ENCODE measurements around the gene SGTB.

SGTB gene

DNA sequence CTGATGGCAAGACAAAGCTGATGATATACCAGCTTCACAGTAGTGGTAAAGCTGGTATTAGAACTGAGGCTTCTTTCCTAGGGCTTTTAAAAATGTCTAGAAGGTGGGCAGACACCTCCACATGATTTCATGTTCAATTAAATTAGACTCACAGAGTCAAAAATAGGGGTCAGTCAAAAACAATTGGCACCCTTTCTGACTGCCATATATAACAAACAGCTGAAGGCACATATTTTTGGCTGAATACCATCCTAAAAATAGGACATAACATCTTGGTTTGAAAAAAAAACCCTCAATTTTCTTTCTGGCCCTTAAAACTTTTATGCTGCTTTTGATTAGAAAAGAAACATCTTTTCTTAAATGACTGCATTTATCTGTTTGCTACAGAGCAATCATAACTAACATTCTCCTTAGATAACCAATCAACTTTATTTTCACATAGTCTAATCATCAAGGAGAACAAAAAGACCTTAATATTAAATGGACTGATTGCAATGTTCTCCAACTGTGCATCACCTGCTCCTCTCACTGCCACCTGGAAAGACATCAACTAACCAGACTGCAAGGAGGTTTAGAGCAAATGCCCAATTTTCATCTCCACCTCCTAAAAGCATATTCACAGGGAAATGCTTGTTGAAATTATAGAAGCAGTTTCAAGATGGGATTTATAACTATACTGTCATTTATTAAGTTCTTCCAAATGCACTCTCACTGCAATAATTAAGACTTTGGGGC is 3.2 kb downstream of the SGTB start:
- TF ChIP-seq, protein P1, sequence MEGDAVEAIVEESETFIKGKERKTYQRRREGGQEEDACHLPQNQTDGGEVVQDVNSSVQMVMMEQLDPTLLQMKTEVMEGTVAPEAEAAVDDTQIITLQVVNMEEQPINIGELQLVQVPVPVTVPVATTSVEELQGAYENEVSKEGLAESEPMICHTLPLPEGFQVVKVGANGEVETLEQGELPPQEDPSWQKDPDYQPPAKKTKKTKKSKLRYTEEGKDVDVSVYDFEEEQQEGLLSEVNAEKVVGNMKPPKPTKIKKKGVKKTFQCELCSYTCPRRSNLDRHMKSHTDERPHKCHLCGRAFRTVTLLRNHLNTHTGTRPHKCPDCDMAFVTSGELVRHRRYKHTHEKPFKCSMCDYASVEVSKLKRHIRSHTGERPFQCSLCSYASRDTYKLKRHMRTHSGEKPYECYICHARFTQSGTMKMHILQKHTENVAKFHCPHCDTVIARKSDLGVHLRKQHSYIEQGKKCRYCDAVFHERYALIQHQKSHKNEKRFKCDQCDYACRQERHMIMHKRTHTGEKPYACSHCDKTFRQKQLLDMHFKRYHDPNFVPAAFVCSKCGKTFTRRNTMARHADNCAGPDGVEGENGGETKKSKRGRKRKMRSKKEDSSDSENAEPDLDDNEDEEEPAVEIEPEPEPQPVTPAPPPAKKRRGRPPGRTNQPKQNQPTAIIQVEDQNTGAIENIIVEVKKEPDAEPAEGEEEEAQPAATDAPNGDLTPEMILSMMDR (IDR thresholded peaks at IDR 0.05; ENCODE audit: low read depth, low read length): no peak
- DNase-seq (ENCODE audit: extremely low read depth, low read depth): no peak

DNA sequence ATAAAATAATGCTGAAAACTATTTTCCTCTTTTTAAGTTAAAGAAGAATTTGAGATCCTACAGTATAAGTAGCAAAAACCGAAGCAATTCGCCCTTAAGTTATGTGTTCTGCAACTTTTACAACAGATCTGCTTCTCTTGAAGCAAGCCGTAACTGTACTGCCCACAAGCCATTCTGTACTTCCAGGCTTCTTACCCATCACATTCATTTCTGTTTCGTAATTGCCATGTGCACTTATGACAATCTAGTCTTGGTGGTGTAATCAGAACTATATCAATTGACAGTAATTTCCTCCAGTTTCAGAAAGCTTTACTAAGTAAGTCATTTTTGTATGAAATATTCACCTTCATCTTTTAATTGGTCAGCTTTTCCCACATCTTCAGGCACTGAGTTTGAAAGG is 13.8 kb downstream of the SGTB start:
- no peak for DNase-seq (ENCODE audit: extremely low read depth, low read depth)
- TF ChIP-seq, protein P1 (IDR thresholded peaks at IDR 0.05; ENCODE audit: low read depth, low read length): no peak

DNA sequence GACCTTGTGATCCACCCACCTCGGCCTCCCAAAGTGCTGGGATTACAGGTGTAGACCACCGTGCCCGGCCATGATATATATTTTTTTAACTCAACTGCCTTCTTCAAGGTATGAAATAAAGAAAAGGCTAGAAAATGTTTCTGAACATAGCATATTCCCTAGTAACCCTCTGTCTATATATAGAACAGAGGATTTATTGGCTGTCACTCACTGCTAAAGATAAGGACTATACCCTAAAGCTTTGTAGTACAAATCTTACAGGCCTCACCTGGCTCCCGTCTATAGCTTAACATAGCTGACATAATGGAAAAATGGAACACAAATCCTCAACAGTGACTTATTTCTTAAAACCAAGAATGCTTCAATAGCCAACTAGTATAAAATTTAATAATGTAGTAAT is 14.2 kb downstream of the SGTB start:
- DNase-seq (ENCODE audit: extremely low read depth, low read depth): no peak
- TF ChIP-seq, protein P1 (IDR thresholded peaks at IDR 0.05; ENCODE audit: low read depth, low read length): no peak

DNA sequence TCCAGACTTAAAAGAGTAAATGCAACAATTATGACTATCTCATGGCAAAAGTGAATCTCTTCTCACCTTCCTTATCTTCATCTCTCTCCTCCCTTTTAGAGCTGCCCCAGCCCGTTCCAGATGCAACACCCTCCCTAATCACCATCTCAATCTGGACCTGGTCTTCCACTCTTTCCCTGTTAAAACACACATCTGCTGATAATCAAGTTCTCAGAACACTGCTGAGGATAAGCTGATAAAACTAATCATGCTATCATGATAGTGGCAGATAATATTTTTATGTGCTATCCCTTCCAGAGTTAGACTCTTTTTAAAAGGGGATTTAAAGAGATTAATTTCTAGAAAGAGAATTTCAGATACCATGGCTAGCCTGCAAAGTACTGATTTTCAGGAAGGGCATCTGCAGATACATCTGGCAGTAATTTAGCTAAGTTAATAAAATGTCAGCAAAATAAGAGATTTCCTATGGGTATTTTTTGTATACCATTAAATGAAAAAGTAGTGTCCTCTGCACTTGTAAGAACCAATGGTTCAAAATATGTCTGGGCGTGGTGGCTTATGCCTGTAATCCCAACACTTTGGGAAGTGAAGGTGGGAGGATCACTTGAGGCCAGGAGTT is 17.2 kb downstream of the SGTB start:
- TF ChIP-seq, protein P1 (IDR thresholded peaks at IDR 0.05; ENCODE audit: low read depth, low read length): no peak
- no peak for DNase-seq (ENCODE audit: extremely low read depth, low read depth)

DNA sequence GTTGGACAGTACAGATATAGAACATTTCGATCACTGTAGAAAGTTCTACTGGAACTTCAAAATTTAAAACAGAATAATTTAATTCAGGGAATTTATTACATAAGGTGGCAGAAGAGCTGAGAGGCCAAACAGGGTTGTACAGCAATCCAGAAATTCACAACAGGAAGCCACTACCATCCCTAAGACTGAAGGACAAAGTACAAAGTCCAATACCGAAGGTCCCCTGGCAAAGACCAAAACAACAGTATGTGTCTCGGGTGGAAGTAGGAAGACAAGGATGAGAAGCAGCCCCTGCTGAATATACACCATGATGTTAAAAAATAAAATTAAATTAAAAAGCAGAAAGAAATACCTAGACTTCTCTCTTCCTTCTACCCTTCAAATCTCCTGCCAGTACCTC is 19.9 kb downstream of the SGTB start:
- no peak for DNase-seq (ENCODE audit: extremely low read depth, low read depth)
- TF ChIP-seq, protein P1 (IDR thresholded peaks at IDR 0.05; ENCODE audit: low read depth, low read length): no peak

DNA sequence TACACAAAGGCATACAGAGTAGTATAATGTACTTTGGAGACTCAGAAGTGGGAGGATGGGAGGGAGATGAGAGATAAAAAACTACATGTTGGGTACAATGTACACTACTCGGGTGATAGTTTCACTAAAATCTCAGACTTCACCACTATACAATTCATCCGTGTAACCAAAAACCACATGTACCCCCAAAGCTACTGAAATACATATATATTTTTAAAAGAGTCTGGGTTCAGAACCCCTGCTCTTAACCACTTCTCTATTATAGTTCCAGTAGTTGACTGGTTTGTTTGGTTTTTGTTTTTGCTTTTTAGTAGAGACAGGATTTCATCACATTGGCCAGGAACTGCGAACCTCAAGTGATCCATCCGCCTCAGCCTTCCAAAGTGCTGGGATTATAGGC is 22.6 kb downstream of the SGTB start:
- TF ChIP-seq, protein P1 (IDR thresholded peaks at IDR 0.05; ENCODE audit: low read depth, low read length): no peak
- DNase-seq (ENCODE audit: extremely low read depth, low read depth): no peak

DNA sequence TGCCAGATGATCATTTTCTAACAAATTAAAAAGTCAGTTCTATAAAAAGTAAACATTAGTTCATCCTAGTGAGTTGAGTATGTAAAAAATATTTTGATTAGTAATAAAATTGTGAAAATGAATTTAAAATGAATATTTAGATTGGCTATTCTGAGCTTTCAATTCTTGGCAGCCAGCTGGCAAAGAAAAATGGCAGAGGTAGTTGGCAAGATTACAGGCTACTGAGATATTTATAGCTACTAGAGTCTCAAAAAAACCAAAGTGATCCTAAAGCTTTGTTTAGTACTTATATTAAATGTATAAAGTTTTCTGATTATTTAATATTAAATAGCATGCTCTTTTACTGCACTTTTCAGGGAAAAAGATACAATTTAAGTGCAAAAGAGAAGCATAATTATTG is 25.0 kb downstream of the SGTB start:
- TF ChIP-seq, protein P1 (IDR thresholded peaks at IDR 0.05; ENCODE audit: low read depth, low read length): no peak
- no peak for DNase-seq (ENCODE audit: extremely low read depth, low read depth)

Measured in AG09319 (cell line).